KMS-11 (cell line): Measurements from ENCODE around the gene ANKDD1B.

Experiments
- H2AFZ ChIP-seq: fragments of 200-600 bp; sonication (generic); 2 replicates; pipeline ENCODE4 v1.6.1; 2016; ENCODE audit warnings: antibody characterized with exemption, mixed run types, low read depth
- H3K27ac ChIP-seq: fragments of 200-600 bp; sonication (generic); 2 replicates; pipeline ENCODE4 v1.6.1; 2016; ENCODE audit warnings: mild to moderate bottlenecking, mixed run types
- H3K27me3 ChIP-seq: fragments of 200-600 bp; sonication (generic); 2 replicates; pipeline ENCODE4 v1.6.1; 2017; ENCODE audit warnings: mild to moderate bottlenecking, low read depth, mixed run types, moderate library complexity; ENCODE audit not compliant: insufficient read depth
- H3K36me3 ChIP-seq: fragments of 200-600 bp; sonication (generic); 2 replicates; pipeline ENCODE4 v1.6.1; 2017; ENCODE audit warnings: mild to moderate bottlenecking, mixed run types; ENCODE audit not compliant: insufficient read depth
- H3K4me1 ChIP-seq: fragments of 200-600 bp; sonication (generic); 2 replicates; pipeline ENCODE4 v1.6.1; 2016; ENCODE audit warnings: mild to moderate bottlenecking, low read depth, mixed run types; ENCODE audit not compliant: poor library complexity, severe bottlenecking
- H3K4me2 ChIP-seq: fragments of 200-600 bp; sonication (generic); 2 replicates; pipeline ENCODE4 v1.7.0; 2016; ENCODE audit warnings: mild to moderate bottlenecking, mixed run types
- H3K4me3 ChIP-seq: fragments of 200-600 bp; sonication (generic); IDR thresholded peaks from 2 replicates; pipeline ENCODE4 v1.6.1; 2017; ENCODE audit warnings: low read depth, low read length, mixed read lengths; ENCODE audit not compliant: insufficient read depth
- H3K79me2 ChIP-seq: fragments of 200-600 bp; sonication (generic); 2 replicates; pipeline ENCODE4 v1.6.1; 2016; ENCODE audit warnings: low read depth, mixed run types; ENCODE audit not compliant: insufficient read depth
- H3K9ac ChIP-seq: fragments of 200-600 bp; sonication (generic); 2 replicates; pipeline ENCODE4 v1.6.1; 2016; ENCODE audit warnings: mild to moderate bottlenecking, mixed run types
- H4K20me1 ChIP-seq: fragments of 200-600 bp; sonication (generic); 2 replicates; pipeline ENCODE4 v1.6.1; 2016; ENCODE audit warnings: mild to moderate bottlenecking, mixed run types; ENCODE audit not compliant: insufficient read depth
- CTCF ChIP-seq: fragments of 200-600 bp; sonication (generic); conservative IDR thresholded peaks from 2 replicates; pipeline ENCODE4 v1.6.1; 2017; ENCODE audit warnings: low read depth, mild to moderate bottlenecking, antibody characterized with exemption, low read length, moderate library complexity, mixed read lengths

The ANKDD1B gene

GRCh38 chr5:75712091-75712490 lies 100.8 kb downstream of the ANKDD1B start:
- no peak overlapping the region for H3K4me2 ChIP-seq
- no peaks in the 10 kb centered on the region for H4K20me1 ChIP-seq
- no peak overlapping the region for H3K27ac ChIP-seq
- H2AFZ ChIP-seq: no peak overlapping the region
- H3K79me2 ChIP-seq: peaks cover 73% of the 10 kb centered on the region
- H3K4me1 ChIP-seq: peaks cover 27% of the 10 kb centered on the region
- H3K4me3 ChIP-seq: no peak overlapping the region
- TF ChIP-seq CTCF: no peak
- no peaks in the 10 kb centered on the region for H3K27me3 ChIP-seq
- no peak overlapping the region for H3K9ac ChIP-seq
- H3K36me3 ChIP-seq: peaks cover 6% of the 10 kb centered on the region; the same call in 1 of the 2 replicates

GRCh38 chr5:75716715-75717081 lies 105.4 kb downstream of the ANKDD1B start:
- Histone ChIP-seq H2AFZ (peak overlapping the region; percentile 67), H3K4me1 (peaks cover 15% of the 10 kb centered on the region), H3K9ac (peak overlapping the region; percentile 84), H4K20me1 (no peaks in the 10 kb centered on the region), H3K27me3 (no peaks in the 10 kb centered on the region), H3K4me2 (peak overlapping the region; percentile 75), H3K4me3 (no peak overlapping the region), H3K36me3 (no peaks in the 10 kb centered on the region; the same call in 1 of the 2 replicates), H3K79me2 (peaks cover 50% of the 10 kb centered on the region), H3K27ac (peak overlapping the region; percentile 86)
- TF ChIP-seq CTCF: no peak

- Histone ChIP-seq H3K4me2 (peak within 1 kb of the TSS; percentile 75), H3K27me3 (no peaks in the 10 kb centered on the region), H3K9ac (peak within 1 kb of the TSS; percentile 84), H3K27ac (peak within 1 kb of the TSS; percentile 86), H3K4me3 (peak within 1 kb of the TSS; percentile 4), H4K20me1 (no peaks in the 10 kb centered on the region), H3K4me1 (peaks cover 11% of the 10 kb centered on the region), H3K79me2 (peaks cover 44% of the 10 kb centered on the region), H2AFZ (peak within 1 kb of the TSS; percentile 79), H3K36me3 (no peaks in the 10 kb centered on the region; the same call in 1 of the 2 replicates)
- TF ChIP-seq CTCF: no peak
These were observed 106.0 kb downstream of the ANKDD1B start, which contains the start of gene POC5 for GRCh38 chr5:75717082-75717922. TSS of gene POC5 (minus strand) at chr5:75717437. CDS start at chr5:75712937, 4,500 bp downstream.

- Histone ChIP-seq H3K79me2 (peaks cover 10% of the 10 kb centered on the region), H3K4me2 (no peak overlapping the region), H3K9ac (no peak overlapping the region), H3K27me3 (no peaks in the 10 kb centered on the region), H3K4me3 (no peak overlapping the region), H3K27ac (no peak overlapping the region), H4K20me1 (no peaks in the 10 kb centered on the region), H2AFZ (no peak overlapping the region), H3K36me3 (no peaks in the 10 kb centered on the region), H3K4me1 (peaks cover 3% of the 10 kb centered on the region)
- TF ChIP-seq CTCF: no peak
These were observed 109.6 kb downstream of the ANKDD1B start for GRCh38 chr5:75720882-75721281.
